ENCODE results near the gene KRTCAP2. TPM values are rescaled to one million over a fixed set of nuclear protein-coding genes. Genes with fewer than 3 reads are reported as not detected.

Gene KRTCAP2
- total RNA-seq, 2 donors from 2014 or later: 111 to 236 TPM

DNA sequence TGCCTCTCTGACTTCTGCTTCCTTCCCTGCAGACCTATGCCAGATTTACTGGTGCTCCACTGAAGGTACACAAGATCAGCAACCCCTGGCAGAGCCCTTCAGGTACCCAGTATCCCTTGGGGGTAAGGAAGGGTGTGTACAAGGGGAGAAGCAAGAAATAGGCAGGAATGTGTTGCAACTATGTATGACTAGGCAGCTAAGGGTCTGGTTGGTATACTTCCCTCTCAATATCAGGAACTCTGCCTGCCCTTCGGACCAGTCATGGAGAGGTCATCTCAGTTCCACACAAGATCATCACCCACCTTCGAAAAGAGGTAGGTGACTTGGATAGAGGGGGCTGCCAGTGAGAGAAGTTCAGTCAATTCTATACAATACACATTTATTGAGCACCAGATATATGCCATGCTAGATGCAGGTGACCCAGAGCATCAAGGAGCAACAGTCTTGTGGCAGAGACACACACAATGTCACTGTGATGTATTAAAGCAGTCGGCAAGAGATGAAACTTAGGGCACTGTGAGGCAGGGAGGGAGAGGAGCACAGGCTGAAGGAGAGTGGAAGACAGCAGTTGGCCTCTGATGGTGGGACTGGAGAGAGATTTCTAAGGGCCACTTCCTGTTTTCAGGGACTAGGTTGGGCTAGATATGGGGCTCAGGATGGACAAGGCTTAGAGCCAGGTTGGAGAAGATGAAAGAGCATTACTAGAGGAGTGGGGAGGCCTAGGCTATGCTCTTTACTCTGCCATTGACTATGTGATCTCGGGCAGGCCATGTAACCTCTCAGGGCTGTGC is 37.4 kb upstream of the KRTCAP2 start:
- Histone ChIP-seq H3K4me3 (no peak overlapping the region), H3K4me1 (replicated peaks) (peaks cover 7% of the 10 kb centered on the region), H3K36me3 (no peaks in the 10 kb centered on the region), H3K27ac (no peak overlapping the region), H3K27me3 (replicated peaks; ENCODE audit: insufficient read depth) (no peaks in the 10 kb centered on the region), H3K9me3 (no peaks in the 10 kb centered on the region)
- no peak for DNase-seq (ENCODE audit: low spot score)
- intact Hi-C loops (cut with DNase I): no loop called here
- WGBS: 74% methylated on average over 4 of the region's 4 CpGs
- TF ChIP-seq, protein P1, sequence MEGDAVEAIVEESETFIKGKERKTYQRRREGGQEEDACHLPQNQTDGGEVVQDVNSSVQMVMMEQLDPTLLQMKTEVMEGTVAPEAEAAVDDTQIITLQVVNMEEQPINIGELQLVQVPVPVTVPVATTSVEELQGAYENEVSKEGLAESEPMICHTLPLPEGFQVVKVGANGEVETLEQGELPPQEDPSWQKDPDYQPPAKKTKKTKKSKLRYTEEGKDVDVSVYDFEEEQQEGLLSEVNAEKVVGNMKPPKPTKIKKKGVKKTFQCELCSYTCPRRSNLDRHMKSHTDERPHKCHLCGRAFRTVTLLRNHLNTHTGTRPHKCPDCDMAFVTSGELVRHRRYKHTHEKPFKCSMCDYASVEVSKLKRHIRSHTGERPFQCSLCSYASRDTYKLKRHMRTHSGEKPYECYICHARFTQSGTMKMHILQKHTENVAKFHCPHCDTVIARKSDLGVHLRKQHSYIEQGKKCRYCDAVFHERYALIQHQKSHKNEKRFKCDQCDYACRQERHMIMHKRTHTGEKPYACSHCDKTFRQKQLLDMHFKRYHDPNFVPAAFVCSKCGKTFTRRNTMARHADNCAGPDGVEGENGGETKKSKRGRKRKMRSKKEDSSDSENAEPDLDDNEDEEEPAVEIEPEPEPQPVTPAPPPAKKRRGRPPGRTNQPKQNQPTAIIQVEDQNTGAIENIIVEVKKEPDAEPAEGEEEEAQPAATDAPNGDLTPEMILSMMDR (IDR thresholded peaks at IDR 0.05): no peak
- TF ChIP-seq POLR2AphosphoS5 (IDR thresholded peaks at IDR 0.05): no peak
- TF ChIP-seq POLR2A (IDR thresholded peaks at IDR 0.05): no peak

DNA sequence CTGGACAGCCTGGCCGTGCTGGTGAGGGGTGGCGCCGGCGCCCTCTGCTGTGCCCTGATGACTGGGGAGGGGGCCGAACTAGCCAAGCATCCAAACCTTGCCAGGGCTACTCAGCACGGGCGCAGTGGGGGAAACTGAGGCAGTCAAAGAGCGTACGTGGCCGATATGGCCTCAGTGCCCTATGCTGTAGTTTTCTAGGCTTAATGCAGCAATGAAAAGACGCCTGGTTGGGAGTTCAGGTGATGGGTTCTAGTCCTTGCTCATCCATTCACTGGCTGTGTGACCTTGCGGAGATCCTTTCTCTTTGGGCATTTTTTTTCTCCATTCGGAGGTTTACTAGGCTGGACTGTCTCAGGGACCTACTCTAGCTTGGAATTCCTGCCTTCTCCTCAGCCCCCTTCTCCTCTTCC is 36.2 kb upstream of the KRTCAP2 start:
- H3K36me3 ChIP-seq: no peaks in the 10 kb centered on the region
- no peaks in the 10 kb centered on the region for H3K9me3 ChIP-seq
- no peak for DNase-seq (ENCODE audit: low spot score)
- under 1% methylated on average over 13 of the region's 13 CpGs for WGBS
- TF ChIP-seq POLR2A (IDR thresholded peaks at IDR 0.05) (no peak), POLR2AphosphoS5 (IDR thresholded peaks at IDR 0.05) (no peak)
- TF ChIP-seq, protein P1 (IDR thresholded peaks at IDR 0.05): no peak
- intact Hi-C loops (cut with DNase I): loop anchor here (5.0 kb wide), 1 partner anchor 33 kb away; a partner anchor contains a TSS
- no peaks in the 10 kb centered on the region for H3K27me3 ChIP-seq (replicated peaks; ENCODE audit: insufficient read depth)
- peak overlapping the region; percentile 90 to 98 for H3K27ac ChIP-seq
- peak overlapping the region; percentile 77 to 95 for H3K4me3 ChIP-seq
- peaks cover 7% of the 10 kb centered on the region for H3K4me1 ChIP-seq (replicated peaks)

DNA sequence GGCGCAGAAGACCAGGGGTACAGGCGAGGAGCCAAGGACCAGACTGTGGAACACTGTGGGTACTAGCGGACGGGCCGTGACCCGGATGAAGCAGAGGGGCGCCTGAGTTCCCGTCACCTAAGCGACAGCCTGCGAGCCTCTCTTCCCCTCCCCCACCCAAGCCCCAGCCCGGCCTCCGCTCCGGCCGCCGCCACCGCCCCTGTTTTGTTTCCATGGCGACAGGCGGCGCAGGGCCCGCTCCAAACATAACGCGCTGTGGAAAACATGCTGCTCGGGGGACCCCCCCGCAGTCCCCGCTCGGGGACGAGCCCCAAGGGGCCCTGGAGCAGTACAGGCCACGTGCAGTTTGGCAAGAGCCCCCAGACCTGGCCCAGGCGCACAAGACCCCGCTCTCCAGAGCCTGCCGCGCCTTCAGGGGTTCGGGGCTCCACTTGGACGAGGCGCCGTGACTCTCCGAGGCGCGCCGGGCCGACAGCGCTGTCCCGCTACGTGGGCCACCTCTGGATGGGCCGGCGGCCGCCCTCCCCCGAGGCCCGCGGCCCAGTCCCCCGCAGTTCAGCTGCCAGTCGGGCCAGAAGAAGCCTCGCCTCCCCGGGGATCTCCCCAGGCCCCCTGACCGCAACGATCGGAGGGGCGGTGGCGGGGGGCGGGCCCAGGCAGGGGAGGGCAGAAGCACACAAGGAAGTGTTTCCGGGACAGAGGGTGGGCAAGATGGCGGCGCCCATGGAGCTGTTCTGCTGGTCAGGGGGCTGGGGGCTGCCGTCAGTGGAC is 35.6 kb upstream of the KRTCAP2 start, which contains the start of gene MTX1:
MTX1 (plus strand) TSS at position 155 of the 771 bp plus-strand sequence; CDS start at position 265, 110 bp downstream.
- intact Hi-C loops (cut with DNase I): loop anchor here (5.0 kb wide), 1 partner anchor 34 kb away; a partner anchor contains a TSS
- Histone ChIP-seq H3K4me1 (replicated peaks) (peaks cover 7% of the 10 kb centered on the region), H3K36me3 (no peaks in the 10 kb centered on the region), H3K27me3 (replicated peaks; ENCODE audit: insufficient read depth) (no peaks in the 10 kb centered on the region), H3K9me3 (no peaks in the 10 kb centered on the region), H3K4me3 (peak within 1 kb of the TSS; percentile 77 to 95), H3K27ac (peak within 1 kb of the TSS; percentile 90 to 98)
- TF ChIP-seq, protein P1 (IDR thresholded peaks at IDR 0.05): peak in 1 of 4 experiments; percentile 12
- TF ChIP-seq POLR2AphosphoS5 (IDR thresholded peaks at IDR 0.05): peak; percentile 40
- peak; percentile 59 for TF ChIP-seq POLR2A (IDR thresholded peaks at IDR 0.05)
- peak; percentile 78 for DNase-seq (ENCODE audit: low spot score)
- under 1% methylated on average over 63 of the region's 64 CpGs for WGBS

DNA sequence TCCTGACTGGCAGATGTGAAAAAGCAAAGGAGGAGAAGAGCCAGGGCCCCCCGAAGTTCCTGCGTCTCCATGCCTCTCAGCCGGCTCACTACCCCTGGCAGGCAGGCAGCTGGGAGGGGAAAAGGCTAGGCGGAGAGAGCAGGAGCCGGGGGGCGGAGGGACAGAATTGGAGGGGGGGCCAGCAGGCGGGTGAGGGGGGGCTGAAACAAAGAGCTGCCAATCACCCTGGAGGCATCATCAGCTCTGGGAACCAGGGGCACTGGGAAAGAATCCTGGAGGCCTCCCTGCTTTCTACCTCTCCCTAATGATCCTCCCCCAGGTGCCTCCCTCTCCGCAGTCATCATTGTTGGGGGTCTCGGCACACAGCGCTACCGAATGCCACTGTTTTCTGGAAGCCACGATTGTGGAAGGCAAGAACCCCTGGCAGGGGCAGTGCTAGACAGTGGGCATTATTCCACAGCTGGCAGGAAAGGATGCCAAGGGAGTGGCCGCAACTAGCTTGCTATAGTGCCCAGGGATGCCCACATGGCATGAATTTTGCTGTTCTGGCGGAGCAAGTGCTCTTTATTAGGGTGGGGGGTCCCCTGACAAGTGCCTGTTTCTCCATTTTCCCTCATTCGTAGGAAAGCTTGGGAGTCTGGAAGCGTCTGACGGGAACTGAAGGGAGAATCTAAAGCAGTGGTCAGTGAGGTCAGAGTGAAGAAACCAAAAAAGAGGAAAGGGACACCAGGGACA is 34.9 kb upstream of the KRTCAP2 start, which contains the start of gene THBS3:
THBS3 (minus strand) TSS at position 92 of the 735 bp plus-strand sequence; CDS start at position 71, 21 bp downstream.
- no peak for DNase-seq (ENCODE audit: low spot score)
- Histone ChIP-seq H3K4me3 (peak within 1 kb of the TSS; percentile 77 to 95), H3K4me1 (replicated peaks) (peaks cover 7% of the 10 kb centered on the region), H3K36me3 (no peaks in the 10 kb centered on the region), H3K9me3 (no peaks in the 10 kb centered on the region), H3K27me3 (replicated peaks; ENCODE audit: insufficient read depth) (no peaks in the 10 kb centered on the region), H3K27ac (peak within 1 kb of the TSS; percentile 90 to 98)
- TF ChIP-seq POLR2AphosphoS5 (IDR thresholded peaks at IDR 0.05) (no peak), POLR2A (IDR thresholded peaks at IDR 0.05) (no peak)
- TF ChIP-seq, protein P1 (IDR thresholded peaks at IDR 0.05): no peak
- intact Hi-C loops (cut with DNase I): loop anchor here (5.0 kb wide), 1 partner anchor 34 kb away; a partner anchor contains a TSS
- WGBS: 6% methylated on average over 17 of the region's 17 CpGs

Data from prostate gland (tissue), 2 donors.